PFSK-1 (cell line): ENCODE results near the gene ACACA.

Experiments used
- FOXP2 ChIP-seq: optimal IDR thresholded peaks from 2 replicates; pipeline ENCODE3; 2011; ENCODE audit warnings: borderline replicate concordance, control low read depth, inconsistent platforms; ENCODE audit not compliant: insufficient read depth; ENCODE audit errors: extremely low read length, extremely low read depth
- POLR2AphosphoS5 ChIP-seq: IDR thresholded peaks from 2 replicates; pipeline ENCODE4 v1.6.1; 2012; ENCODE audit warnings: low read depth, mild to moderate bottlenecking, control low read depth, low read length, moderate library complexity
- SIN3A ChIP-seq: IDR thresholded peaks from 2 replicates; pipeline ENCODE4 v1.6.1; 2012; ENCODE audit warnings: mild to moderate bottlenecking, low read length, moderate library complexity, borderline replicate concordance; ENCODE audit not compliant: insufficient read depth
- TAF1 ChIP-seq: IDR thresholded peaks from 2 replicates; pipeline ENCODE4 v1.6.1; 2012; ENCODE audit warnings: low read length, control low read depth, borderline replicate concordance; ENCODE audit not compliant: insufficient read depth
- TF ChIP-seq, protein P1 (sequence below), 2 experiments: IDR thresholded peaks; 2 replicates each; pipeline versions ENCODE4 v1.6.1 to v1.8.0; 2011 to 2012; ENCODE audit warnings: low read depth in 2 of 2, low read length in 2 of 2, control low read depth in 1 of 2, inconsistent platforms in 1 of 2, mild to moderate bottlenecking in 1 of 2, moderate library complexity in 1 of 2; ENCODE audit not compliant: insufficient read depth in 1 of 2

- TF ChIP-seq, protein P1, sequence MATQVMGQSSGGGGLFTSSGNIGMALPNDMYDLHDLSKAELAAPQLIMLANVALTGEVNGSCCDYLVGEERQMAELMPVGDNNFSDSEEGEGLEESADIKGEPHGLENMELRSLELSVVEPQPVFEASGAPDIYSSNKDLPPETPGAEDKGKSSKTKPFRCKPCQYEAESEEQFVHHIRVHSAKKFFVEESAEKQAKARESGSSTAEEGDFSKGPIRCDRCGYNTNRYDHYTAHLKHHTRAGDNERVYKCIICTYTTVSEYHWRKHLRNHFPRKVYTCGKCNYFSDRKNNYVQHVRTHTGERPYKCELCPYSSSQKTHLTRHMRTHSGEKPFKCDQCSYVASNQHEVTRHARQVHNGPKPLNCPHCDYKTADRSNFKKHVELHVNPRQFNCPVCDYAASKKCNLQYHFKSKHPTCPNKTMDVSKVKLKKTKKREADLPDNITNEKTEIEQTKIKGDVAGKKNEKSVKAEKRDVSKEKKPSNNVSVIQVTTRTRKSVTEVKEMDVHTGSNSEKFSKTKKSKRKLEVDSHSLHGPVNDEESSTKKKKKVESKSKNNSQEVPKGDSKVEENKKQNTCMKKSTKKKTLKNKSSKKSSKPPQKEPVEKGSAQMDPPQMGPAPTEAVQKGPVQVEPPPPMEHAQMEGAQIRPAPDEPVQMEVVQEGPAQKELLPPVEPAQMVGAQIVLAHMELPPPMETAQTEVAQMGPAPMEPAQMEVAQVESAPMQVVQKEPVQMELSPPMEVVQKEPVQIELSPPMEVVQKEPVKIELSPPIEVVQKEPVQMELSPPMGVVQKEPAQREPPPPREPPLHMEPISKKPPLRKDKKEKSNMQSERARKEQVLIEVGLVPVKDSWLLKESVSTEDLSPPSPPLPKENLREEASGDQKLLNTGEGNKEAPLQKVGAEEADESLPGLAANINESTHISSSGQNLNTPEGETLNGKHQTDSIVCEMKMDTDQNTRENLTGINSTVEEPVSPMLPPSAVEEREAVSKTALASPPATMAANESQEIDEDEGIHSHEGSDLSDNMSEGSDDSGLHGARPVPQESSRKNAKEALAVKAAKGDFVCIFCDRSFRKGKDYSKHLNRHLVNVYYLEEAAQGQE (IDR thresholded peaks at IDR 0.05; ENCODE audit: insufficient read depth in 1 of 2, low read depth in 2 of 2, low read length in 2 of 2) = no peak
- TF ChIP-seq POLR2AphosphoS5 = no peak
- no peak for TF ChIP-seq TAF1
- TF ChIP-seq SIN3A = no peak
- no peak for TF ChIP-seq FOXP2
These were observed 319.7 kb downstream of the ACACA start for GRCh38 chr17:37086948-37087347.
